Measurements from ENCODE around the gene RAP1GAP2.

Gene RAP1GAP2

DNA sequence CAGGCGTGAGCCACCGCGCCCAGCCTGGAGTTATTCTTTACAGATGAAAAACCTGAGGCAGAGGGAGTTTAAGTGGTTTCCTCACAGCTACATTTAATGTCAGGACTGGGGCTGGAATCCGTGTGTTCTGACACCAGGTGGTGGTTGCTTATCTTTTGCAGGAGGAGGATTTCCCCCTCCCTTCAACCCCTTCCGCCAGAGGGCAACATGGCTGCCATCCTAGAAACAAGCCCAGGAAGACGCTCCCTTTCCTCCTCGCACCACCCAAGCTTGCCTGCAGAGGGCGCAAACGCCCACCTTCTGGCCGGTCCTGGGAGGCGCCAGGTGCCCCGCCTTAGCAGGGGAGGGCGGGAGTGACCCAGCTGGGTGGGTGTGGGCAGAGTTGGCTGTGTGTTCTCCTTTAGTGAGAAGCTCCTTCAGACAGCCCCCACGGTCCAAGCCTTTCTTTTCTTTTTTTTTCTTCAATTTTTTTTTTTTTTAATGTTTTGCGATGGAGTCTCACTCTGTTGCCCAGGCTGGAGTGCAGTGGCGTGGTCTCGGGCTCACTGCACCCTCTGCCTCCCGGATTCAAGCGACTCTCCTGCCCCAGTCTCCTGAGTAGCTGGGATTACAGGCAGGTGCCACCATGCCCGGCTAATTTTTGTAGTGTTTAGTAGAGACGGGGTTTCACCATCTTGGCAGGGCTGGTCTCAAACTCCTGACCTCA, 9.9 kb upstream of the RAP1GAP2 start:
- DNase-seq (ENCODE audit: low spot score) = peak; percentile 85

DNA sequence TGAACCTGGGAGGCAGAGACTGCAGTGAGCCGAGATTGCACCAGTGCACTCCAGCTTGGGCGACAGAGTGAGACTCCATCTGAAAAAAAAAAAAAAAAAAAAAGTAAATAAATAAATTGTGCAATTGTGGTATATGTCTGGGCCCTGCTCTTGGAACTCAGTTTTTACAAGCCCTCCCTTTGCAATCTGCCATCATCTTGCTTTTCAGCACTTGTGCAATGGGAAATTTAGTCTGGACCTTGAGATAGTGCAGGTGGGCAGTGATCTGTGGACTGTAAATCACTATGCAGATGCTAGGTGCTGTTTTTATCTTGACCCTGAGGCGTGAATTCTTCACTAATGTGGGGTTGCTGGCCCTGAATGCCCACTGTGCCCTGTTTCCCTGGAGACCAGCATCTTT, 6.5 kb upstream of the RAP1GAP2 start:
- no peak for DNase-seq (ENCODE audit: low spot score)

DNA sequence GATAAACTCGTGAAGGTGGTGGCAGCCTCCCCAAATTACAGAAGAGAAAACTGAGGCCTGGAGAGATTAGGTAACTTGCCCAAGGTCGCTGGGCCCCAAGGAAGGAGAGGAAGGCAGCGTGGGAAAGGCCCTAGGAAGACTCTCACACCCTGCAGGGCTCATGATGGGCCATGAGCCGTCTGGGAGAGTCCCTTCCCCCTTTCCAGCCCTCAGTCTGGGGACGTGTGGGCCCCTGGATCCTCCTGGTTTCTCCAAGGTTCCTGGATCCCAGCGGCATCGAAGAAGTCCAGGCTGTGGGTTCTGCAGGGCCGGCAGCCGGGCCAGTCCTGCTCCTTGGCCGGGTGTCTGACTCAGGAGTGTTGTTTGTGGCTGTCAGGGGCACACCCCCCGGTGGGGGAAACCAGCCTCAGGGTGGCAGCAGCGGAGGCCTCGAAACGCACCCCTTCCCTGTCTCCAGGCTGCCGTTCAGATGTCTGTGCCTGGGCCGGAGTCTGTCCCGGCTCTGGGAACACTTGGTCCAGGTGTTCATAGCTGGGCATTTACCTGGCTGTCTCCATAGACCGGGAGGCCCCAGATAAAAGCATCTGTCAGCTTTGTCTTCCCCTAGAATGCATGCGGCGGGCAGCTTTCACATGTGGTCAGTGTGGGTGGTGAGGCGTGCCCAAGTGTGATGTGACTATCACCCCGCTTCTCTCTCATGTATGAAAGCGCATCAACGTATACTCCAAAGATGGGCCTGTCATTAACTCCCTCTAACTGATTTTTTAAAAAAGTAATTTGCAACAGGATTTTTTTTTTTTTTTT, 3.7 kb upstream of the RAP1GAP2 start:
- DNase-seq (ENCODE audit: low spot score) = no peak

DNA sequence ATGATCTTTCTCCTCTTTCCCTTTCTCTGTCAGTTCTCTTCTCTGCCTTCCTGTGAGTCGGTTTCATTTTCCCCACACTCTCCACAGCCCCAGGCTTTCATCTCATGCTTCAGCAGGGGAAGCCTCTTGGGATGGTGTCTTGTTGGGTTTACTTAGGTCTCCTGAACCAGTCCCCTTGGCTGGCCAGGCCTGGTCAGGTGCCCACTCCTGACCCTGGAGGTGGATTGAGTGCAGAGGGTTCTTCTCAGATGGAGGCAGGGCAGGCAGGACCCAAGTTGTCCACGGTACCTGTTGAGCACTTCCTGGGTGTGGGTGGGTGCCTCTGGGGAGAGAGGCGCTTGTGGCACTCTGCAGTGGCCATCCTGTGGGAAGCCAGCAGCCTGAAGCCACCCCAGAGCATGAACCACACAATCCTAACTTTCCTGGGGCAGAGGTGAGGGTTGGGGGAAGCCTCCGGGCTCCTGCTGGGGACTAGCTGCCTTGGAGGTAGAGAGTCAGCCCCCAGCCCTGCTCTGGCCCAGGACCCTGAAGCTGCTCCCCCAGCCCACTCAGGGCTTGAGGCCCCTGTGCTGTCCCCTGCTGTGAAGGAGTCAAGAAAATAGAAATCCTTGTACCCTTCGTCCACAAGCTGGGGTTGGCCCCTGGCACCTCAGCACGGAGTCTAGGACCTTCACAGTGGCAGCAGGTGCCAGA, 2.0 kb upstream of the RAP1GAP2 start:
- DNase-seq (ENCODE audit: low spot score) = no peak

DNA sequence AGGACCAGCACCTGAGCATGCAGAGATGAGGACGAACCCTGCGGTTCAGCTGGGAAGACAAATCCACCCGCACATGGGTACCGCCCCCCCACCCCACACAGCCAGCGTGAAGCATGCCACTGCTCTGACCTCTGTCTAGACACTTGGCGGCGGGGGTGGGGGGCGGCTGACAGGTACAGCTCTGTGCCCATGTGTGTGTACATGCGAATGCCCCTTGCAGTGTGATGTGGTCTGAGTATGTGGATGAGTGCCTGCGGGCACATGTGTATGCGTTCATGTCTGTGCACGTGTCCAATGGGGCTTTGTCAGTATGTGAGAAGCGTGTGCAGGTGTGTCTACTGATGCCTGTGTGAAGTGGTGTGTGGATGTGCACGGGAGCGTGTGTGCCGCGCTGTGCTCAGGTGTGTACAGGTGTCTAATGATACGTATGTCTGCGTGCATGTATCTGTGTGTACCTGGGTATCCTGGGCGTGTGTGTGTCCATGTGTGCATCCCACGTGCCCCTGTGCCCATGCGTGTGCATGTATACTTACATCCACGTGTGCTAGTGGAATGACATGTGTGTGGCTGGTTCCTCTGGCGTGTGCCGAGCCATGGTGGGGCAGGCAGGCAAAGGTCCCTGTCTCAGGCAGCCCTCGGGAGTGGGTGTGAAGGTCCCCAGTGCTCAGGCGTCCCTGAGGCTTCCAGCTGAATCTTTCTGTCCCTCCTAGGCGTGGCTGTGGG, 636 bp upstream of the RAP1GAP2 start:
- no peak for DNase-seq (ENCODE audit: low spot score)

DNA sequence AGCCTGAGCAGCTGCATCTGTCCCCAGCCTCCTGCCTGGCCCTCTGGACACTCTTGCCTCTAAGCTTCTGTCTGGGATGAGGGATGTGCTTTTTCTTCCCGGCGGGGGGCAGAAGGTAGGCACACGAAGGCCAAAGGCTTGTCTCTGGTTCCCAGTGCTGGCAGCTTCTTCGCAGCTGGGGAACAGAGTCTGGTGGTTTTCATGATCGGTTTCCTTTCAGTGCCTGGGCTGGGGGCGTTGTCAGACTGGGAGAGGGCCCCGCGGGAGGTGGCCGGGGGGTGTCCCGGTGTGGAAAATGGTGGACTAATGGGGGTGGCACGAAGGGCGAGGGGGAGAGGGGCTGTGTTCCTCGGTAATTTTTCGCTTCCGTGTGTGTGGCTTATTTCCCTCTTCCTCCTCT, 988 bp downstream of the RAP1GAP2 start:
- no peak for DNase-seq (ENCODE audit: low spot score)

DNA sequence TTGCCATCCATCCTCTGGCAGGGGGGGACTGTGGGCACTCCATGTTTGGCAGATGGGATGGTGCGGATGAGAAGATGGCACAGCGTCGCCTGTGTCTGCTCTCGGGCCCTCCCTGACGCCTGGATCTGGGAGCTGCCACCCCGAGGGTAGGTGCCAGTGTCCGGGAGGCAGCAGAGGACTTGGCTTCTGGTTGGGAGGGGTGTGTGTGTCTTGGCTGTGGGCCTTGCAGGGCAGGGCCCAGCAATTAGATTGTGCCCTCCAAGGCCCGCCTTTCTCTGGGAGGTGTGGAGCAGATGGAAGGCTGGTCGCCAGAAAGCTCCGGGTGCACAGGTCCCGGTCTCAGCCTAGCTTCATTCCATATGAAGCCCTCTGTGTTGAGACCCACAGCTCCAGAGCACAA, 1.4 kb downstream of the RAP1GAP2 start:
- DNase-seq (ENCODE audit: low spot score) = no peak

DNA sequence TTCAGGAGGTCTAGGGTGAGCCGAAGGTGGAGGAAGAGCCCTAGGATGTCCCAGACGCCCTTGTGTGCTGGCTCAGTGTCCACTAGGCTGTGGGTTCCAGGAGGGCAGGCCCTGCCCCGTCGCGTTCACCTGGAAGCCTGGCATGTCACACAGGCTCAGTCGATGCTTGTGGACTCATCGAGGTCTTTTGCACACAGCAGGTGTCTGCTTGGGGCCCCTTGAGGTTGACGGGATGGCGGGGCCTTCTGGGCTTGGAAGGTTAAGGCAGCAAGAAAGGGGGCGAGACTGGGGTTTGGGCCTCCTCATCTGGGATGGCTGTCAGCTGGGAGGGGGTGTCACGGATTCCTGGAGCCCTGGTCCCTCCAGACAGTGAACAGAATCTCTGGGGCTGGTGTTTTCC, 1.9 kb downstream of the RAP1GAP2 start:
- DNase-seq (ENCODE audit: low spot score) = no peak

DNA sequence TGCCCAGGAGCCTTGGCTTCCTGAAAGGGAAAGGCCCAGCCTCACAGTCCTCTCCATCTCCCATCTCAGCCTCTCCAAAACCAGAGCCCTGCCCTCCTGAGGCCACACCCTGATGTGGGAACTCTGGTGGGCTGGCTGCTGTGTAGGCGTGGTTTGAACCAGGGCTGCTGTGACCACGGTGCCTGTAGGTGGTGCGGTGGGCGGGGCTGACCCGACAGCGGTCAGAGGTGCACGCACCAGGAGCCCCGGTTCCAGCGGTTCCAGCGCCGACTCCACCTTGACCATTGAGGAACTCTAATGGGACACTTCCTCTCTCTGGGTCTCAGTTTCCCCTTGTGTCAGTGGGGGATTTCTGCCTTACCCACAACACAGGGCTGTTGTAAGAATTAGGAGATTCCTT, 2.4 kb downstream of the RAP1GAP2 start:
- DNase-seq (ENCODE audit: low spot score) = no peak

DNA sequence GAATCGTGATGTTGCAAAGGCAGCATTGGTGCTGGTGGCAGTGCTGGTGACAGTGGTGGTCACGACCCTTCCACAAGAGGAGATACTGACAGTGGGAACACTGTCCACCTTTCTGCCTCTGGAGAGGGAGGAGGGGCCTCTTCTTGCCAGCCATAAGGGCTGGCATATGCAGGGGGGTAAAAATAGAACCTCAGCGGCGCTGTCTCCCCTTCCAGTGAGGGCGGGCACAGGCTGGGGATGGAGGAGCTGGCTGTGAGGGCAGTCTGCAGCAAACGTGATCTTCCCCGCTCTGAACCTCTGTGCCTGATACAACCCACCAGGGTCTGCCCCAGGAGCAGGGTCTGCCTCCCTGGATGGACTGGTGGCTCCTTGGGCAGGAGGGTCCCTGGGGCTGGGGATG, 3.4 kb downstream of the RAP1GAP2 start:
- DNase-seq (ENCODE audit: low spot score) = no peak

DNA sequence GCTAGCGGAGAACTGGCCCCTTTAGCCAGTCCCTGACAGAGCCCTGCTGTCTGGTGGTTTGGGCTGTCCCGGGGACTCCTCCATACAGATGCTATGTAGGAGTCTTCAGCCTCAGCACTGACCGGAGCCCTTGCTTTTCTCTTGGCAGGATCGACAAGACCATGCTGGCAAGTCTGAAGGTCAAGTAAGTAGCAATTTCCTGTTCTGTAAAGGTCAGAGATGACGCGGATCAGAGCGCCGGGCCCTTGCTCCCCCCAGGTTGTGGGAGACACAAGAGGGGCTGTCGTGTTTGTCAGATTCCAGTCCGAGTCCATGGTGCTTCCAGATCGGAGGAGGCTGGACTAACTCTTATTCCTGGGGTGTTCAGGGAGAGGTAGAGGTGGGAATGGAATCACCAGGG, 4.1 kb downstream of the RAP1GAP2 start:
- no peak for DNase-seq (ENCODE audit: low spot score)

DNA sequence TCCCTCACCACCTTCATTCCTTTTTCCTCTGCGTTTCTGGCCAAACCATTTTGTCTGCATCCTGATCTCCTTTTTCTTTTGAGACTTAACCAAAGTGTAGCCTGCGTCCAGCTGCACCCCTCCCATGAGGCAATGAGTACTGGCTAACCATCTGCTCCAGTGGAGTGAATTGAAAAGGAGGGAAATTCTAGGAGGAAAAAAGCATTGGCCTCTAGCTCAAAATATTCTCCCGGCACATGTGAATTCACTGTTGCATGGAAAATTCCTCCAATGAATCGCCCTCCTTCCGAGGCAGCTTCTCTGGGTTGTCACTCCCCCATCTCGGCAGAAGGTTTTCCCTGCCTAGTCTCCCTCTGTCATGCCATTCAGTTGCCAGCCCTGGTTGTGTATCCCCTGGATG, 5.6 kb downstream of the RAP1GAP2 start:
- no peak for DNase-seq (ENCODE audit: low spot score)

DNA sequence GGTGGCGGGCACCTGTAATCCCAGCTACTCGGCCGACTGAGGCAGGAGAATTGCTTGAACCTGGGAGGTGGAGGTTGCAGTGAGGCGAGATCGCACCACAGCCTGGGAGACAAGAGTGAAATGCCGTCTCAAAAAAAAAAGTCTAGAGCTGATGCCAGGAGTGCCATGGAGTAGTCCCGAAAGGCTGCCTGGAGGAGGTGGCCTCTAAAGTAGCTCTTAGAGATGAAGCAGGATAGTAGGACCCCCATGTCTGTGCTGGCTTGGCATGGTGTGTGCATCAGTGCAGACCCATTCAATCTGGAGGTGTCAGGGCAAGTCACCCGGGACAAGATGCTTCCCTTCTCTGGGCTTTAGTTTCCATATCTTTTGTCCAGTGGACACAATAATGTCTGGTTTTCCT, 6.3 kb downstream of the RAP1GAP2 start:
- DNase-seq (ENCODE audit: low spot score) = no peak

DNA sequence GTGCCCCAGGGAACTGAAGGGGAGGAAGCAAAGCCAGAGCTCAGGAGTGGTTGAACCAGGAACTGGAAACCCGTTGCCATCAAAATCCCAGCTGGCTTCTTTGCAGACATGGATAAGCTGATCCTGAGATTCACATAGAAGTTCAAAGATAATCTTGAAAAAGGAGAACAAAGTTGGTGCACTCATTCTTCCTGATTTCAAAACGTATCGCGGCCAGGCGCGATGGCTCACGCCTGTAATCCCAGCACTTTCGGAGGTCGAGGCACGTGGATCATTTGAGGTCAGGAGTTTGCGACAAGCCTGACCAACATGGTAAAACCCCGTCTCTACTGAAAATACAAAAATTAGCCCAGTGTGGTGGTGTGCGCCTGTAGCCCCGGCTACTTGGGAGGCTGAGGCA, 7.1 kb downstream of the RAP1GAP2 start:
- no peak for DNase-seq (ENCODE audit: low spot score)

DNA sequence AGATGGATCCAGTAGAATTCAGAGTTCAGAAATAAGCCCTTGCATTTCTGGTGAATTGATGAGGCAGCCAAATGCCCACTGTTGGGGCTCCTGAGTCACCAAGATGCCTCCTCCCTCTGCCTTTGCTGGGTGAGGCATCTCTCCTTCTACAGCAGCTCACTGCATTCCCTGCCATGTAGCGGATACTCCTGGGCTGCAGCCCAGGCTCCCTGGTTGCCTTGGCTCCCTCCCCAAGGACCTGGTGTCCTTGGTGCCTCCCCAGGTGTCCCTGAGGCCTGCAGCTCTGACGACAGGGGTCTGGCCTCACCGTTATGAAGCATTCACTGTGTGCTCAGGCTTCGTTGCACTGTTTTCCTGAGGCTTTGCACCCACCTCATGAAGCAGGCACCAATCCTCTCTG, 7.7 kb downstream of the RAP1GAP2 start:
- DNase-seq (ENCODE audit: low spot score) = no peak

DNA sequence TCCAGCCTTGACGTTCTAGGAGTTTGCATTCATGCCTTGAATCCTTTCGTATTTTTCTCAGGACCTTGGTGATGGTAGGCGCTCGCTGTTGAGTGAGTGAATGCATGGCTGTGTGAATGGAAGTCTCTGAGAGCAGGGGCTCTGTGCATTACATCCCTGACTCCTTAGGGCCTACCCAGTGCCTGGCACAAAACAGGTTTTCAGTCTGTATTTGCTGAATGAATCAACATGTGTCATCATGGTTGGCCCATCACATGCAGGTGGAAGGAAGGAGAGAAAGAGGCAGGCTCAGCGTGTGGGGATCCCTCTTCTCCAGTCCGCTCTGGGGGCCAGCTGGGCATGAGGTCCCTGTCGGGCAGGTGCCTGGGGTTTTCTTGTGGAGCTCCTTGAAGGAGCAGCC, 8.7 kb downstream of the RAP1GAP2 start:
- DNase-seq (ENCODE audit: low spot score) = no peak

DNA sequence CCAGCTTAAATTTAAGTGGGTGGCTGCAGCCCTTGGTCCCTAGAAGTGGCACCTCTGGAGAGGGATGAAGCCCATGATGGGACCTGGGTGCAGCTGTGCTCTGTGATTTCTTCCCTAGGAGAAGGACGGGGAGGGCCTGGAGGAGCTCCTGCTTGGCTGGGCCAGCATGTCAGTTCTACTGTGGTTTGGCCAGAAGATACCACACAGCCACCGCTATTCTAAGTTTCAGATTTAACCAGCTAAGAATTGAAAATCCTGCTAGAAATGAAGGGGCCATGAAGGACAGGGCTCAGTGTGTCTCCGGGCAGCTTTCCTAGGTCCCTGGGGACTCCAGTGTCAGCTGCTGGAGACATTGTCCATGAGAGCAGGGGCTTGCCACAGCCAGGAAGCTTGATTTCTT, 9.7 kb downstream of the RAP1GAP2 start:
- no peak for DNase-seq (ENCODE audit: low spot score)

DNA sequence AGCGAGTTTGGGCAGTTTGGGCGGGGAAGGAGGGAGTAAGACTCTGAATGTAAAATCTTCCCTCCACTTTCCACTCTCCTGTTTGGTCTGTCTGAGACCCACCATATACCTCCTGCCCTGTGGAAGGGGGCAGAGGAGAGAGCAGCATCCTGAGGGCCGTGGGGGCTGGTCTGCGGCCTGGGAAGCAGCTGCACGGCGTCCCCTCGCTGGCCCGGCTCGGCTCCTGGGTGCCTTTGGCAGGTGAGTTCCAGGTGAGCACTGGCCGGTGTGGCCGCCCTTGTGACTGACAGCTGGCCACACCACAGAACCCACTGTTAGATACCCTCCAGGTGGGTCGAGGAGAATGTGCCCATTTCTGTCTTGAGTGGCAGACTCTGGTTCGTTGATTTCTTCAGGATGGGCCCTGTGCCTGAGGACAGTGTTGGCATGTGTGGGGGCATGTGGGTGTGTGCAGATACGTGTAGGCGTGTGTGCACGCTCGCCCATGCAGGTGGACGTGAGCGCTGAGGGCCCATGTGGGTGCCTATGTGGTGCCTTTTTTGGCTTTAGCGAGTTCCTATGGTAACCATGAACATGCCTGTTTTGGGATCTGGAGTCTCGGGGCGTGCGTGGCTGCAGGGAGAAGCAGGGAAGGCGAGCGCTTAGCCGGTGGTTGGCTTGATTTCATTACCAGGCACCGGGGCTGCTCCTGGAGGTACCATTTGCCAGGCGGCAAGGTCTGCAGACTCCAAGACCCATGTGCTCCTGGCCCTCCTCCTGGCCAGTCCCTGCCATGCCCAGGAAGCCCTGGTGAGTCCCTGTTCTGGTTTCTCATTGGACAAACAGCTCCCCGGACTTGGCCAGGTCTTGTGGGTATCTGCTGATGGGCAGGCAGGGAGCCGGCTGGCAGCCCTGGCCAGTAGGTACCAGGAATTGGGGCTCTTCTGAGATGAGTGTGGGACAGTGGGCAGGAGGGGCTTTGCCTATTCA, 12.4 kb downstream of the RAP1GAP2 start:
- no peak for DNase-seq (ENCODE audit: low spot score)

DNA sequence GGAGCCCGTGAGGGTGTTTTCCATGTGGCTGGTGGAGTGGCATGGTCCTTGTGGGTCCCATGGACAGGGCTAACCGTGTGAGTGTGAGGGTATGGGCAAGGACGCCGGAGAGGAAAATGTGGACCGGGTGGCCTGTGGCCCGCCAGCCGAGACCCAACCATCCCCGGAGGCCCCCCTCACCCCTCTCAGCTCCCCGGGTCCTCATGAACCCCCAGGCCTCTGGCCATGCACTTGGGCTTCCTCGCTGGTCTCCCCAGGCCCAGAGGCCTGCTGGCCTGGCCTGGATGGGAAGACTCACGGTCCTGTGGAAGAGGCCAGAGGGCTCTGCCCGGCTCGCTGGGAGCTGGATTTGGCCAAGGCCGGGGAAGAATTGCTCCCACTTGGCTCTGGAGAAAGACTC, 13.1 kb downstream of the RAP1GAP2 start:
- no peak for DNase-seq (ENCODE audit: low spot score)

DNA sequence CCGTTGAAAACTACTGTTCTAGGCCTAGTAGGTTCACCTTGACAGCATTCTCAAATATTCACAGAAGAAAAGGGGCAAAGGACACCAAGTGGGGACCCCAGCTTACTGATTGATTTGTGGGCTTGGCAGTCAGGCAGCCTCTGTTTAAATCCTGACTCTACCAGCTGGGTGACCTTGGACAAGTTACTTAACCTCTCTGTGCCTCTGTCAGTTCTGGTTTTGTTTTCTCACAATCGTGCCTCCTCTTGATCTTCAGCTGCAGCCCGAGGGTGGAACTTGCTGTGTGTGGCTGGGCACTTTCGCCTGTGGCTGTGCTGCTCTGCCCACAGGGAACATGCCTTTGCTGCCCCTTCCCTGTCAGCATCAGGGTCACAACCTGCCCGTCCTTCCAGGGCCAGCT, 17.8 kb downstream of the RAP1GAP2 start:
- no peak for DNase-seq (ENCODE audit: low spot score)

Measured in LoVo (cell line).